ENCODE measurements around the gene DDX51. TPM values are rescaled to one million over a fixed set of nuclear protein-coding genes. Genes with fewer than 3 reads are reported as not detected.

DDX51 gene
- total RNA-seq, 1 experiment from 2014 or later: 38.1 TPM

Other genes starting within 250 kb of the DDX51 start
- 34.2 TPM for gene ULK1, start 249.7 kb downstream of the DDX51 start, total RNA-seq (2021; ENCODE audit: unreplicated experiment)
- gene PUS1, start 215.0 kb downstream of the DDX51 start, total RNA-seq (2021; ENCODE audit: unreplicated experiment): 77.3 TPM
- gene EP400, start 194.4 kb downstream of the DDX51 start, total RNA-seq (2021; ENCODE audit: unreplicated experiment): 54.5 TPM
- gene NOC4L, start 138 bp upstream of the DDX51 start, total RNA-seq (2021; ENCODE audit: unreplicated experiment): 47.6 TPM
- 2.6 TPM for gene GALNT9, start 185.3 kb upstream of the DDX51 start, total RNA-seq (2021; ENCODE audit: unreplicated experiment)

Measured in HCT116 (cell line).